NCI-H446 (cell line): ENCODE results near the gene CLDN7.
"Not testable (repeated sequence)": the region's sequence is repeated elsewhere in the genome, so short reads cannot be mapped to it uniquely, and the experiment has no call there.

Source experiments
- DNase-seq, 2 experiments: peaks; one replicate each; lab custom pipeline; 2025; lab: John Stamatoyannopoulos, UW

The CLDN7 gene

GRCh38 chr17:7253082-7253481 is 9.2 kb downstream of the CLDN7 start:
- no peak for DNase-seq

DNA sequence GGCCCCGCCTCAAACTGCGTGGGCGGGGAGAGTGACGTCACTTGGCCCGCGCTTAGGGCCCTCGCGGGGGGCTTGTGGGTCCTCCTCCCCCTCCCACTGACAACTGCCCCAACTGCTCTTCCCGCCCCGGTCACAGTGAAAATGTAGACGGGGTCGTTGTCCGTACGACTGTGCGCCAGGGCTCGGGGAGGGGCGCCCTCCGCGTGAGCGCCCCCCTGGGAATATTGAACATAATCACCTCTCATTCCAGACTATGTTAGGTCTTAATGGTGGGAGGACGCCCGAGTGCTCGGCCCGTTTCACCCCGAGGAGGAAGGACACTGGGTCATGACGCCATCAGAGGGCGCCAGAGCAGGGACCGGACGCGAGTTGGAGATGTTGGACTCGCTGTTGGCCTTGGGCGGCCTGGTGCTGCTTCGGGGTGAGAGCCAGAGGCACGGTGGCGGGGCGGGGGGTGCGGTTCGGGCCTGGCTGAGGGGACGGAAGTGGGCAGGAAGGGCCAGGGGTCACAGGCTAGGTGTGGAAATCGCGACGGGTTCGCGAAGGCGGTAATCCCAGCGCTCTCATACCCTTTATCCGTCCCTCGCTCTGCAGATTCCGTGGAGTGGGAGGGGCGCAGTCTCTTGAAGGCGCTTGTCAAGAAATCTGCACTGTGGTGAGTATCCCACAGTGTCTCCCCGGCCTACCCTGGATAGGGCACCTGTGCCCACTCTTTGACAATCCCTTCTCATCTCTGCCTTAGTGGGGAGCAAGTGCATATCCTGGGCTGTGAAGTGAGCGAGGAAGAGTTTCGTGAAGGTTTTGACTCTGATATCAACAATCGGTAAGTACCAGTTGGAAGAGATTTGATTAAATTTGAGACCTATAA is 9.9 kb downstream of the CLDN7 start, which contains the start of gene ELP5:
Gene ELP5 (plus strand): TSS at position 40 of the 868 bp plus-strand sequence. CDS start 336 bp downstream, at position 376.
- peak; percentile 90 to 93 for DNase-seq

DNA sequence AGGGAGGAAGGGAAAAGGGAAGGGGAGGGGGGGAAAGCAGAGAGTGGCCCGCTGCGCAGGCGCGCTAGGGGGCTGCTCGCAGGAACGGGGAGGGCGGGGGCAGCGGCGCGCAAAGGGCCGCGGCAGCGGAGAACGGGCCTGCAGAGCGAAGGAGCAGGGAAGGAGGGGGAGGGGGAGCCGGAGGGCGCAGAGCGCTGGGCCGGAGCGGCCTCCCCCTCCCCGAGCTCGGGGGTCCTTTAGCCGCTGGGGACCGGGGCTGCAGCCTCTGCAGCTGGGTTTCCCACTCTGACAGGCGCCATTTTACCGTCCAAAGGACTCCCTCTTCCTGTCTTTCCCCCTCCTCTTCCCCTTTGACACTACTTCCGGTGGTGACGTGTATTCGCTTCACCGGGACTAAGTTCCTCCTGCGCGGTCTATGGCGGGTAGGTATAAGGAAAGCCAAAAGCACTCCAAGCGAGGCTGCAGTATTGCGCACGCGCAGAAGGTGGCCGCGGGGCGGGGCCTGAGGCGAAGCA is 10.6 kb downstream of the CLDN7 start, which contains the start of gene CTDNEP1:
Gene CTDNEP1 (minus strand): TSS at position 74 of the 515 bp plus-strand sequence. CDS start 438 bp downstream, outside the sequence.
- peak; percentile 97 to 99 for DNase-seq

DNA sequence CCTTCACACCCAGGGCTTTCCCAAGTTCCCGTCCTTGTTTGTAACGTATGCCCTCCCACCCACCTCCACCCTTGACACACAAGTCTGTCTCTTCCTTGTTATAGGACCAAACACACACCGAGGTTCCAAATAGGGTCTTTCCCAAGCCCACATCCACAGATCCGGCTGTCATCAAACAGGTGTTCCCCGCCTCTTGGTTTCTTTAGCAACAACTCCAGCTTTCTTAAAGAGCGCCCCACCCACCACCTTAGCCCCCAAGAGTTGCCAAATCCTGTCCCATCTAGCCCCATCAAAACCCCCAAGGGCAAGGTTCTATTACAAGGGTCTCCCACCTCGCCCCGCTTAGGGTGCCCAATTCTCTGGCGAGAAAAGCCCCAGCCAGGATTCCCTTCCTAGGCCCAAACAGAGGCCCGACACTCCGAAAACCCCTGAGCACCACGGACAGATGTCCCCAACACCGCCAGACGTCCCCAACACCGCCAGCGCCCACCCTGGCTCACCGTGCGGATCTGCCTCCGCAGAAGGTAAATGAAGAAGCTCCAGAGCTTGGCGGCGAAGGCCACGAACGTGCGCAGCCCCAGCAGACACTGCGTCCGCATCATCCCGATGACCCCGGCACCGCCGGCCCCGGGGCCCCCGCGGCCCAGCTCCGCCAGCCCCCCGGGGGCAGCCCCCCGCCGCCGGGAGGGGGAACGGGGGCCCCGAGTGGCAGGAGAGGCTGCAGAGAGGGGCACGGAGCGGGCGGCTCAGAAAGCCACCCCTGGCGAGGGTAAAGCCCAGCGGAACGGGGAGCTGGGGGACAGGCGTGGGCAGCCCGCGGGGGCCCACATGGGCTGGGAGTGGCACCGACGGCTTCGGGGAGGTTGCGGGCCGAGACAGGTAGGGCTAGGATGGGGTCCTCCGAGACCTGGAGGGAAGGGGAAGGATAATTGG is 11.3 kb downstream of the CLDN7 start:
- DNase-seq: no peak

GRCh38 chr17:7249830-7250229 is 12.4 kb downstream of the CLDN7 start:
- DNase-seq: no peak

DNA sequence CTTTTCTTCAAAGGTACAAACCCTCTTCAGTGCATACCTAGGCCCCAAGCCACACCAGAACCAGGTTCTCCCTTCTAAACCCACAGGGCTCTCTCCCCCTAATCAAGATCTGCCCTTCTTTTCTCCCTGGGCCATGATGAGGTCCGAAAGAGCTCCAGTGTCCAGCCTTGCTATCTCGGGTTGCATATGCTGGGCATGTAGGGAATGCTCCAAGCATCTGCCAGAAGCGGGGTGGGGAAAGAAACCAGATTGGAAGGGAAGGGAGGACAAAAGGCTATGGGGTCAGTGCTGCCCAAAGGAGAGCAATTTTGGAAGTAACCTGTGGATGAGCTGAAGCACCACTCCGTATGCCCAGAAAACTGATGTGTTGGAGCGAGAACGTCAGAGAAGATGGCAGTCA is 13.1 kb downstream of the CLDN7 start:
- no peak for DNase-seq

DNA sequence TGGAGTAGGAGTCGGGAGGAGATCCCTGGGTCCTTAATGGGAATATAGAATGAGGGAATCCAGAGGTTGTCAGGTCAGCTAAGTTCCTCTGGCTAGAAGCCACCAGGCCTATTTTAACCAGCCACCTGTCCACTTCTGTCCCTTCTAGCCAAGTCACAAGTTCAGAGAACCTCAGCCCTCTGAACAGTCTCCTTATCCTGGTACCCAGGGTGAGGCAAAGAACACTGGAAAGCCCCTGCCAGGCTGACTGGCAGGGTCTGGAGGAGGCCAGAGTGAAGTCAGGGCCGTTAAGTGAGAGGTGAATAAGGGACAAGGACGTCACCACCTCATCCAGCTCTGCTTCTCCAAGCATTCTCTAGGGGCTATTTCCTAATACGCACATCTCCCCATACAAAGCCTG is 13.5 kb downstream of the CLDN7 start:
- DNase-seq: no peak

DNA sequence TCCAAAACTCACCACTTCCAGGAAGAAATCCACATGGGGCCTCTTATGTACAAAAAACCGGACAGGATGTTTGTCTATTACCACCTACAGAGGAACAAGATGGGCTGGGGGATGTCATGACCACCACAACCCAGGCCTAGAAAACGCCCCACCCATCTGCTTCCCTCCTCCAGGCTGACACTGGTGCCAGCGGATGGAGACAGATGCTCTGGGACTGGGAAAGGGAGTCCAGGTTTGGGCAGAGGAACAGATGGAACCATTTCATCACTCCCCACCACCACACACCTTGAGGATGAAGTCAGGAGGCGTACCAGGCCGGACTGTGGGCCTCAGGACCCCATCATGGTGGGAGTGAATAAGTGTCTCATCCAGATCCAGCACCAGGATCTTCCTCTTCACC is 15.5 kb downstream of the CLDN7 start:
- no peak for DNase-seq

- not testable (repeated sequence) for DNase-seq
Observed at GRCh38 chr17:7243838-7244237, 18.4 kb downstream of the CLDN7 start.

DNA sequence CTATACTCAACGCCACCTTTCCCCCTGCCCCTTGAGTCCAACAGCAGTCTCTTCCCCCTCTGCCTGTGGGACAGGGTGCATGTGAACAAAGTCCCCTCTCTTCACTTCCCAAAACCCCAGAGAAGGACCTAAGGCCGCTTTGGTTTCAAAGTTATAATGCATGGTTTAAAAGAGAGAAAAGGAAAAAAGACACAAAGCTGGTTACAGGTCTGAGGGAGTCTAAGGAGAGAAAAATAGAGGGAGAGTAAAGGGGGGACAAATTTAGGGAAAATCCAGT is 18.9 kb downstream of the CLDN7 start:
- no peak for DNase-seq

DNA sequence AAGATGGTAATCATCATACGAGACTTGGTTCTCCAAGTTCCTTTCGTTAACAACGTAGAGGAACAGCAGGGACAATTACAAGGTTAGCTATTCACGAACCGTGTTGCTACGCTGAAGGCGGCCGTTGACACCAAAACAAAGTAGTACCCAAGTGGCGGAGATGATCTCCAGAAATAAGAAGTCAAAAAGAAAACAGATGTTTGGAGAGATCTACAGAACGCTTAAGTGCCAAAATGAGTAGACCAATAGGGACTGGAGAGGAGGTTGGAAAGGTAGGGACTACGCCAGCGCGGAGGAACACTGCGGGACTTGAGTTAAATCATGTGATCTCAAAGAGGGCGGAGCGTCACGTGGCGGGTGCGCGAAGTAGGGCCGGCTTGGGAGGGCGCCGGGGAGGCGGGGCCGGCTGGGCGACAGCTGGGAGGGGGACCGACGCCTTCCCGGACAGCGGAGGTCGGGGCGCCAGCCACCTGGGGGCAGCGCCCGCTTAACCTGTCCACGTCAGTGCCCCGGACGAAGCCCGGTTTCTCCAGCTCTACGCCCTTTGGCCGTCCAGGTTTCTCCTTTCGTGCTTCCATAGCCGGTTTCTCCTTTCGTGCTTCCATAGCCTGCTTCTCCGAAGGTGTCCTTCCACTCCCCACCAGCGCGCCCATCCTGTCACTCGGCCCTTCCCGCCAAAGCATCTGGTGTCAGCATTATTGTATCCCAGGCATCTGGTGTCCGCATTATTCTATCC is 19.4 kb downstream of the CLDN7 start:
- DNase-seq: peak; percentile 85 to 94

DNA sequence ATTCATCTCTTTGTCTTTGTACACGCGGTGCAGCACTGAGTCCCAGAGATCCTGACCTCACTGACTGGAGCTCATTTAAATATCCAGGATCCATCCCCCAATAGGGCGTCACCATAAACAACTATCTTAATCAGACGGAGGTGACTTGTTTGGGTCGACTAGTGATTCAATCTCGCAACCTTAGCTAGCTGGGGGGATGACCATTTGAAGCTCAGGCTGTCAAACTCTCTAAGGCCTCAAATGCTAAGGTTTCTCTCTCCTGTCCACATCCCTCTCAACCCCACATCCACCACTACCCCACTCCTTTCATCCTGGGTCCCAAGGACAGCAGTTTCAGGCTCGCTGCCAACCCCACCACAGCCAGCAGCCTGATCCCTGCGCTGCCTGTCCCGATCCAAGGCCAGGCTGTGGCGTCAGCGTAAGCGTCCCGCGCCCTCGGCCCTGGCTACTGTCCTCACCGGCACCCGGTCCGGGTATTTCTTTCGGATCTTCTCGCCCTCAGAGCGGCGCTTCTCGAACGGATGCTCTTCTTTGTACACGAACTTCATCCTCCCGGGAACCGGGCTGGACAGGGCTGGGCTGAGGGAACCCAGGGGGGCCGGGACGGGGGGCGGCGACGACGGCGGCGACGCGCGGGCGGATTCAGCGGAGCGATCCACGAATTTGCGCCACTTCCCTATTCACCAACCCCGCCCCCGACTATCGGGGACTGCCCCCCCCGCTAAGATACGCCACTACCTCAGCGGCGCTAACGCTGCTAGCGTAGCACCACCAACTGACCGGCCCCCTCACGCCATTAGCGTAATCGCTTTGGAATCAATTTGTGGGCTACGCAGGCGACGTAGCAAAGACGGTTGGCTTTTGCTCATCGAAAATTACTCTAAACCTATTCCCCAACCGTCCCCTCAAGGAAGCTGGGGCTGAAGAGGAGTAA is 20.2 kb downstream of the CLDN7 start, which contains the start of gene GABARAP:
Gene GABARAP (minus strand): TSS at position 667 of the 934 bp plus-strand sequence. CDS start 119 bp downstream, at position 548.
- DNase-seq: peak; percentile 84 to 91

GRCh38 chr17:7241090-7241733 is 21.1 kb downstream of the CLDN7 start:
- DNase-seq: no peak

DNA sequence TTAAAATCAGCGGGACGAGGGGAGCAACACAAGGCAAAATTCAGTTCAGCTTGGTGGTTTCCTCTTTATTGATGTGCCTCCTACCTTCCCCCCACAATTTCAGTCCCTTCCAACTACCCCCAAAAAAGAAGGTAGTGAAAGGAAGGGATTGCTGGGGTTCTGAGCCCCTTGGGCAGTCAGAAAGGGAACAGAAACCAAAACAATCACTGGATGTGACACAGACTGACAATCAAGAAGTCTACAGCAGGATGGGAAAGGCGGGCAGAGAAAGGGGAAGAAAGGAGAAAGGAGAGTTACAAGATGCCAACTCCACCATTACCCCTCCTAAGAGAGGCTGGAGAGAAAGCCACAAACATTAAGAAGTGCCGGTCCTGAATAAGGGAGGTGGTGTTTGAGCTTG is 21.9 kb downstream of the CLDN7 start:
- DNase-seq: no peak

GRCh38 chr17:7239091-7240027 is 22.9 kb downstream of the CLDN7 start, which contains the start of gene PHF23:
Gene PHF23, minus strand, starts transcription at chr17:7239457. Its CDS starts 178 bp downstream, at chr17:7239279.
- peak; percentile 96 to 99 for DNase-seq

DNA sequence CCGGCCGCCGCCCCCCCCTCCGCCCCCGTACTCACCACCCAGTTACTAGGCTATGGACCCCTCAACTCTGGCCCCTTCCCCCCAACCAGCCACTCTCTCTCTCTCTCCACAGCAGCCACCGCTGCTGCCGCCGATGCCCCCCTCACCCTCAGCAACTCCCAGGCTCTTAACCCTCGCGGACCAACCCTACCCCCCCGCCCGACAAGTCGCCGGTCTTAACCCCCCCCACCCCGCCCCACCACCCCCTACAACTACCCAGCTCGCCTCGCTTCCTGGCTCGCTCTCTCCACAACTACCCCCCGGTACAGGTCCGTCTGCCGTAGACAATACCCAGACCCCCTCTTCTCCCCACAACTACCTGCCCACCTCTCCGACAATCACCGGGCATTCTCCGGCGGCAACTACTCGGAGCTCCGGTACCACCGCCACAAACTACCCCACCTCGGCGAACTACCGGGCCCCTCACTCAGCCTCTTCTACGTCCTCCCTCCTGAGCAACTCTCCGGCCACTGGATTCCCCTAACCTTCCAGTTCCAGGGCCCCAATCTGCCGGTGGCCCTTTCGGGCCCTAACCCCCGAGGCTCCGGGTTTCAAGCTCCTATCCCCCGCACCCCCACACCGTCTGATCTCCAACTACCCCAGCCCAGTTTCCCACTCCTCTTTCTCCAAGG is 23.7 kb downstream of the CLDN7 start:
- no peak for DNase-seq

GRCh38 chr17:7237761-7238419 is 24.4 kb downstream of the CLDN7 start:
- peak in 1 of 2 experiments; percentile 55 for DNase-seq
